Measurements from ENCODE around the gene FAM111B.
"Not testable (repeated sequence)": the region's sequence is repeated elsewhere in the genome, so short reads cannot be mapped to it uniquely, and the experiment has no call there.

Gene FAM111B, protein sequence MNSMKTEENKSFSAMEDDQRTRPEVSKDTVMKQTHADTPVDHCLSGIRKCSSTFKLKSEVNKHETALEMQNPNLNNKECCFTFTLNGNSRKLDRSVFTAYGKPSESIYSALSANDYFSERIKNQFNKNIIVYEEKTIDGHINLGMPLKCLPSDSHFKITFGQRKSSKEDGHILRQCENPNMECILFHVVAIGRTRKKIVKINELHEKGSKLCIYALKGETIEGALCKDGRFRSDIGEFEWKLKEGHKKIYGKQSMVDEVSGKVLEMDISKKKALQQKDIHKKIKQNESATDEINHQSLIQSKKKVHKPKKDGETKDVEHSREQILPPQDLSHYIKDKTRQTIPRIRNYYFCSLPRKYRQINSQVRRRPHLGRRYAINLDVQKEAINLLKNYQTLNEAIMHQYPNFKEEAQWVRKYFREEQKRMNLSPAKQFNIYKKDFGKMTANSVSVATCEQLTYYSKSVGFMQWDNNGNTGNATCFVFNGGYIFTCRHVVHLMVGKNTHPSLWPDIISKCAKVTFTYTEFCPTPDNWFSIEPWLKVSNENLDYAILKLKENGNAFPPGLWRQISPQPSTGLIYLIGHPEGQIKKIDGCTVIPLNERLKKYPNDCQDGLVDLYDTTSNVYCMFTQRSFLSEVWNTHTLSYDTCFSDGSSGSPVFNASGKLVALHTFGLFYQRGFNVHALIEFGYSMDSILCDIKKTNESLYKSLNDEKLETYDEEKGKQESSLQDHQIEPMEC

DNA sequence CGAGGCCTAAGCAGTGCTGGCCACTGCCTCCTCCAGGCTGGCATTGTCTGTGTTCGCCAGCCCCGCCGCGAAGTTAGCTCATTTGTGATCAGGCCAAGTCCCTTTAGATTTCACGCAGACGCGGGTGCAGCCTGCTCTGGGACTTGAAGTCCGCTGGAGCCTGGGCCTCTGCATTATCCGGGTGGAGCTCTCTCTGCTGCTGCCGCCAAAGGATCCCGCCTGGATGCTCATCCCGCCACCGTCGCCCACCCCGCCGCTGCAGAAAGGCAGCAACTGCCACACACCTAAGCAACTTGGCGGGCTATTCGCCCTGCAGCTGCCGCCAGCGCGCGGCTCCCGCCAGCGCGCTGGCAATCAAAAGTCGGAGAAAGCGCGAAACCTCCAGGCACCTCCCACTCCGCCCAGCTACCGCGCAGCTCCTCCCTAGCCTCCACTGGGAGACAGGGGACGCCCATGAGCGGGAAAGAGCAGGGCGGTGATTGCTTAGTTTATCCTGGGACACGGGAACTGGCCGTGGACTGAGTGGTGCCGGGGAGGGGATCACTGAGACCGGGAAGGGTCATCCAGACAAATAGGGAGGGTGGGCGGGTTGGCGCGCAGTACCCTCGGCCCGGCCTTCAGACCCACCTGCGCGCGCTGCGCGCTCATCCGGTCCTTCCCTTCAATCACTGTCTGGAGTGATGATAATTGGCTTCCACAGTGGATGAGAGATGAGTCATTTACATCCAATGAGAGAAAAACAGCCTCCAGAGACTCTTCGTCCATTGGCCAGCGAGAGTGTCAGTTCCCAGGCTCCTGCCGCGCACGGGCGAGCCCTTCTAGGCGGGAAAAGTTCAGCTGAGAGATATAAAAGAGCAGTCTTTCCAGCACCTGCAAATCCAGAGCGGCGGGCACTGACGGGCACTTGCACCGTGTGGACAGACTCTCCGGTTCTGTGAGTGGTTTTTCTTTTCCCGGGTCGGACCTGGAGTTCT lies at the start of gene FAM111B:
Gene FAM111B (plus strand): TSS at position 875 of the 974 bp plus-strand sequence. CDS start 2,389 bp downstream, outside the sequence.
- peak; percentile 86 for DNase-seq

- peak; percentile 83 for DNase-seq
Observed at GRCh38 chr11:59058120-59059033, 48.7 kb upstream of the FAM111B start.

GRCh38 chr11:59060096-59060495 lies 46.9 kb upstream of the FAM111B start:
- not testable (repeated sequence) for DNase-seq

DNA sequence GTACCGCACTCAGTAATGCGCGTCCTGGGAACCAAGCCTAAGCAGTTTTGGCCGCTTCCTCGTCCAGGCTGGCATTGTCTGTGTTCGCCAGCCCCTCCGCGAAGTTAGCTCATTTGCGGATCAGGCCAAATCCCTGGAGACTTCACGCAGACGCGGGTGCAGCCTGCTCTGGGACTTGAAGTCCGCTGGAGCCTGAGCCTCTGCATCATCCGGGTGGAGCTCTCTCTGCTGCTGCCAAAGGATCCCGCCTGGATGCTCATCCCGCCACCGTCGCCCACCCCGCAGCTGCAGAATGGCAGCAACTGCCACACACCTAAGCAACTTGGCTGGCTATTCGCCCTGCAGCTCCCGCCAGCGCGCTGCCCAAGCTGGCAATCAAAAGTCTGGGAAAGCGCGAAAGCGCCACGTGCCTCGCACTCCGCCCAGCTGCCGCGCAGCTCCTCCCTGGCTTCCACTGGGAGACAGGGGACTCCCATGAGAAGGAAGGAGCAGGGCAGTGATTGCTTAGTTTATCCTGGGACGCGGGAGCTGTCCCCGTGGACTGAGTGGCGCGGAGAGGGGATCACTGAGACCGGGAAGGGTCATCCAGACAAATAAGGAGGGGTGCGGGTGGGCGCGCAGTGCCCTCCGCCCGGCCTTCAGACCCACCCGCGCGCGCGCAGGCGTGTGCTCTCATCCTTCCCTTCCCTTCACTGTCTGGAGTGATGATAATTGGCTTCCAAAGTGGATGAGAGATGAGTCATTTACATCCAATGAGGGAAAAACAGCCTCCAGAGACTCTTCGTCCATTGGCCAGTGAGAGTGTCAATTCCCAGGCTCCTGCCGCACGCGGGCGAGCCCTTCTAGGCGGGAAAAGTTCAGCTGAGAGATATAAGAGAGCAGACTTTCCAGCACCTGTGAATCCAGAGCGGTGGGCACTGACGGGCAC lies 44.2 kb upstream of the FAM111B start:
- no peak for DNase-seq

DNA sequence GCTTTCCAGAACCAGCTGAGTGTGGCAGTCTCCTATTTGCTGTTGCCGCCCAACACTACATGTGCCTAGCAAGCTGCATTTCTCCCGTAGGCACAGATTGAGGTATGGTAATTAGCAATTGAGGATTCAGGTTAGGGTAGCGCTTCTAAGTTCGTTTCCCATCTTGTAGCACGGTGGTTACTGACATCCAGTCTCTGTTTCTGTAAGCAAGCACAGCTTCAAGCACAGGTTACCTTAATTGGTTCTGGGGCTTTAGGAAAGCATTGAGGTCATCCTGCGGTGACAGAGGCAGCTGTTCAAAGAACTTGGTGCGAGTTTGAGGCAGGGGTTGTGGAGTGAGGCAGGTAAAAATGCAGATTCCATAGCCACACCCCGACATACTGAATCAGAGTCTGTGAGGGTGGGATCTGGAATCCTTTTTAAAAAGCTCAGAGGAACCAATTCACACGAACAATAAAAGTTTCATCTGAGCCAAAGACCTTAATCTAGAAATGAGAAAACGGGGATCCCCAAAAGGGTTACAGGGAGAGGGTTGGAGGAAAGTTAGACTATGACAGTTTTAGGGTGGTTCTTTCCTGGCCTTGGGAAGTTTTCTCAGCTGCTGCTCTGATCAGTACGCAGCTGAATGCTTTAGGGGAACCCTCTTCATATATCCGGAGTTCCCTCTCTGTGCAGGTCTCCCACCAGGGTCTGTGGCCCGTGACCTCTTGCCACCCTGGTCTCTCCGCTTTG lies 42.9 kb upstream of the FAM111B start:
- DNase-seq: not testable (repeated sequence)

DNA sequence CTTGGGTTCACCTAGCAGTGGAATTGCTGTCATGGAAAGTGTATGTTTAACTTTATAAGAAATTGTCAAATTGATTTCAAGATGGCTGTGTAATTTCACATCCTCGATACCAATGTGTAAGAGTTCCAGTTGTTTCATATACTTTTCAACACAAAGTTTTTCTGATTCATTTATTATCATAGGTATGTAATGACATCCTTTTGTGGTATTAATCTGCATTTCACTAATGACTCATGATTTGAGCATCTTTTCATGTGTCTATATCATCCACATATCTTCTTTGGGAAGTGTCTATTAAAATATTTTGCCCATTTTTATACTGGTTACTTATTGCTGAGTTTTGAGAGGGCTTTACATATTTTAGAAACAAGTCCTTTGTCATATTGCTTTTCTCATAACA lies 38.0 kb upstream of the FAM111B start:
- DNase-seq: no peak

- no peak for DNase-seq
Observed at GRCh38 chr11:59076876-59077571, 30.0 kb upstream of the FAM111B start.

DNA sequence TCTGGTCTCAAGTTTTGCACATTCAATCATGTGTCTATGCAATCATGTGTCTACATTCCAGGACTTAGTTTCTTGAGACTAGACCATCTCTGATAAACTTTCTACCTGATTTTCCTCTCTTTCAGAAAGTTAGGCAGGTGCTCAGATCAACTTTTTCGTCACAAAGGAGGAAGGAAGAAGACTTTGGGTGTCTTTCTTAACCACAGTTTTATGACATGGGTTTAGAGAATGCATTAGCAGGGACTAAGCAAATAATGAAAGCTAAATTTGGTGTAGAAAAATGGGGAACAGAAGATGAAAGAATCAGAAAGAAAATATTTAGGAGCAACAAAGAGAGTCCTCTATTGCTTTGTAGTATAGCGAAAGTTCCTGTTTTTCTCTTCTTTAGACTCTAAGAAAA lies 28.6 kb upstream of the FAM111B start:
- DNase-seq: no peak

DNA sequence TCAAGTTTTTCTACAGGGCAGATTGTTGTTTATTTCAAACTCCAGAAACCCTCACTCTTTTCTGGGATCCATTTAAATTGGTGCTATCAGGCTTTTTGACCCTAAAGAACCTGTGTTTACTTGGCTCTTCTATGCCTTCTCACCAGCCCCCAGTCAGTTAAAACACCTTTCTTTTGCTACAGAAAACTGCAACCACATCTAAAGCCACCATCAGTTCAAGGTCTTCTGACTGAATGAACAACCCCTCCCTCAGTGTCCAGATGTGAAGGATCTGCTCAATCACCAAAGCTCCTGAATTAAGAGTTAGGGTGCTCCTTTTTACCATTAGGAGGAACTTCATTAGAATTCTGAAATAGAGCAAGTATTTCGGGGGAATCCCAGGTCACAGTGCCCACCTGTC lies 28.0 kb upstream of the FAM111B start:
- no peak for DNase-seq

- not testable (repeated sequence) for DNase-seq
Observed at GRCh38 chr11:59080421-59080820, 26.6 kb upstream of the FAM111B start.

DNA sequence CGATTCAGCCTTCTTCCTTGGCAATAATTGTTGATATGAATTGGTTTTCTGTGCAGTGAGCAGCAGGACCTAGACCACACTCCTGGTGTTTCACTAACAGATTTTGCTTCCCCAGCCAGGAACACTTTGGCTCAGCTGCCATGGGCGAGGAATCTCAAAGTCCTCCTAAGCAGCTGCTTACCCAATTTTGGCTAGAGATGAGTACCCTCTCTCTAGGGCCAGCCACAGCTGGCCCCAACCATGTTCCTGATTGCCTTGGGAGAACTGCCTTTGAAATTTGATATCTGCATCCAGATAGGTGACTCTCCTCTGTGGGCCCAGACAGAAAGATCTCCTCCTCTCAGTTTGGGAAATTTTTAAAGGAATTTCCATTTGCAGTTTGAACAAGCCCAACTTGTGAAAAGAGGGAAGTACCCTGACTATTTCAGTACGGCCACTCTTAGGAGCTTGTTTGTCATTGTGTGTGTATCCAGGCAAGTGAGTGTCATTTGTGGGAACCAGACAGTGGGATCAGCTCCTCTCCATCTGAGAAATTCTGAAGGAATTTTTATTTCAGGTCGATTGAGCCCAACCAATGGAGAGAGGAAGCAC lies 25.5 kb upstream of the FAM111B start:
- DNase-seq: not testable (repeated sequence)

DNA sequence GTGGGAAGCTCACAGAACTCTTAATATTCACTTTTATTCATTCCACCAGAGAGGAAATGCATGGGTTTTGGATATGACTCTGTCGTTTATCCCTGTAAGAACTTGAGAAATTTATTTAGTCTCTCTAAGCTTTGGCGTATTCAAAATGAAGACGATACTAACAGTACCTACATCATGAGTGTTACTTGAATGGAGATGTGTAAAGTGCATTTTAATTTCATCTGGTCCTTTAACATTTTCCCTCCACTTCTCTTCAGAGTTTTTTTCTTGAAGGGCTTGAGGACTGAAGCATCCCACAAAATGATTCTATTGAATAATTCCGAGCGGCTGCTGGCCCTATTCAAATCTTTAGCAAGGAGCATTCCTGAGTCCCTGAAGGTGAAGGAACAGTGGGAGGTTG lies 21.0 kb upstream of the FAM111B start, which contains the start of gene GLYATL1B:
Gene GLYATL1B (plus strand): TSS at position 301 of the 400 bp plus-strand sequence. CDS start 0 bp downstream, at position 301.
- DNase-seq: not testable (repeated sequence)

DNA sequence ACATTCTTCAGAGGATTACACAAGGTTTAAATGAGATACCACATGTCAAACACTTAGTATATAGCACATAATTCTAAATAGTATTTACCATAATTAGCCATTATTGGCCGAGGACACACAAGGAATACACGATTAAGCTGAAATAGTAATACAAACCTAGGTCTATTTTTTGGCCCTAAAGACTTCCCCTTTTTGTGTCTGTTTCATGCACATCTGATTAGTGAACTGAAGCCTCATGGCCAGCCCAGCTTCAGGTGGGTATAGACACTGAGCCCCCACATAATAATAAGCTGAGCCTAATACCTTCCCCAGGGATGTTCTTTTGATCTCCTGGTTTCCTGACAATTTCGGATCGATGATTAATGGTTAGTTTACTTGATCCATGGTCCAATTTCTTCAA lies 18.9 kb upstream of the FAM111B start:
- DNase-seq: no peak

DNA sequence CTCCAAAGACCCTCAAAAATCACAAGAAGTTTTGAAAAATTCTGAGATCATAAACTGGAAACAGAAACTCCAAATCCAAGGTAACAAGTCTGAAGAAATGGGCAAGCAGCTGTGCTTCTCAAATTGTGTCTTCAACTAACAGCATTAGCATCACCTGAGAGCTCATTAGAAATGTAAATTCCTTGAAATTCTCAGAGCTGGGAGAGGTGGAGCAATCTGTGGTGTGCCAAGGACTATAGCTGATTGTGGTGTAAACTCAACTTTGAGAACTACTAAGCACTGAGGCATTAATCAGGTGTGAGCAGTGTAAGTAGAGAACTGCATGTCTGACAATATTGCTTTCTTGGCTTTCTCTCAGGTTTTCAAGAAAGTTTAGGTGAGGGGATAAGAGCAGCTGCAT lies 13.5 kb upstream of the FAM111B start:
- DNase-seq: not testable (repeated sequence)

GRCh38 chr11:59095225-59095624 lies 11.8 kb upstream of the FAM111B start:
- not testable (repeated sequence) for DNase-seq

- not testable (repeated sequence) for DNase-seq
Observed at GRCh38 chr11:59095972-59096575, 11.0 kb upstream of the FAM111B start.

DNA sequence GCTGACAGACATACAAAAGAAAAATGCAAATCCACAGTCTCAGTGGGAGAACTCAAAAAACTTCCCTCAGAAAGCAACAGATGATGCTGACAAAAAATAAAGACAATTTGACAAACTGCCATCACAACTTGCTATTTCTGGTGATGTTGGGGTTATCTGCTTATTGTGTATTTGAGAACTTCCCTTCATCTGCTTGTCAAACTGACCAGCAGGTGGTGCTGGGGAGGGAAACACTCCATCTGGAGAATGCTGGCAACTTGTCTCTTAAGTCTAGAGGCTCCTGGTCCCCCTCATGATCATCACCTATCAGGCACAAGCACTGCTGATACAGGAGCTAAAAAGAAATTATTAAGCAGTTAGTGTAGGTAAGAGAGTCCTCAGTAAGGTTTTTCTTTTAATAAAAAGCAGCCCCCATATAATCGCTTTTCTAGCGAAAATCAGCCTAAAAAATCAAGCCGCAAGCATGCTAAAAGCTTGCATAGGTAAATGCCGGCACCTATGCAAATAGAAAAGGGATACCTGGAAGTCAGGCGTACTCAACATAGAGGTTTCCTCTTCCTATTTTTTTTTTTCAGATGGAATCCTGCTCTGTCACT lies 9.8 kb upstream of the FAM111B start:
- DNase-seq: peak; percentile 65

- not testable (repeated sequence) for DNase-seq
Observed at GRCh38 chr11:59097938-59098337, 9.1 kb upstream of the FAM111B start.
